ENCODE results near the gene TANK.

DNA sequence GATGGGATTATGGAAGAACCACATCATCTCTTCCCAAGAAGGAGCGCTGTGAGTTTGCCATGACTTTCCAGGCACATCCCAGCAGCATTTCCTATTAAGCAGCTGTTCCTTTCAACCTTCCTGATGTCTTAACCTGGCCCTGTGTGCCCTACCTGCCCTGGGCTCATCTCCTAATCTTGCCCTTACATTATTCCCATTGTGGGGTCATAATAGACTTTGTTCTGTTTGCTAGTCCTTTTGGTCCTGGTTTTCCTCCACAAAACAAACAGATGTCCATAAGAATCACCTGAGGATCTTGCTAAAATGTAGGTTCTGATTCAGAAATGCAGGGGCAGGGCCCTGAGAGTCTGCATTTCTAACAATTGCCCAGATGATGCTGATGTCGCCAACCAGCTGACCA lies 38.6 kb upstream of the TANK start:
- TF ChIP-seq, protein P1, sequence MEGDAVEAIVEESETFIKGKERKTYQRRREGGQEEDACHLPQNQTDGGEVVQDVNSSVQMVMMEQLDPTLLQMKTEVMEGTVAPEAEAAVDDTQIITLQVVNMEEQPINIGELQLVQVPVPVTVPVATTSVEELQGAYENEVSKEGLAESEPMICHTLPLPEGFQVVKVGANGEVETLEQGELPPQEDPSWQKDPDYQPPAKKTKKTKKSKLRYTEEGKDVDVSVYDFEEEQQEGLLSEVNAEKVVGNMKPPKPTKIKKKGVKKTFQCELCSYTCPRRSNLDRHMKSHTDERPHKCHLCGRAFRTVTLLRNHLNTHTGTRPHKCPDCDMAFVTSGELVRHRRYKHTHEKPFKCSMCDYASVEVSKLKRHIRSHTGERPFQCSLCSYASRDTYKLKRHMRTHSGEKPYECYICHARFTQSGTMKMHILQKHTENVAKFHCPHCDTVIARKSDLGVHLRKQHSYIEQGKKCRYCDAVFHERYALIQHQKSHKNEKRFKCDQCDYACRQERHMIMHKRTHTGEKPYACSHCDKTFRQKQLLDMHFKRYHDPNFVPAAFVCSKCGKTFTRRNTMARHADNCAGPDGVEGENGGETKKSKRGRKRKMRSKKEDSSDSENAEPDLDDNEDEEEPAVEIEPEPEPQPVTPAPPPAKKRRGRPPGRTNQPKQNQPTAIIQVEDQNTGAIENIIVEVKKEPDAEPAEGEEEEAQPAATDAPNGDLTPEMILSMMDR (IDR thresholded peaks at IDR 0.05) = no peak
- TF ChIP-seq POLR2A (IDR thresholded peaks at IDR 0.05; ENCODE audit: low read depth) = no peak

Data from esophagus muscularis mucosa (tissue), 3 donors.